Nephron progenitor cell (in vitro differentiated cells): ENCODE measurements around the gene ZNF862.
A peak's percentile ranks its signal among the peaks of the same experiment; 100 is the strongest.

Experiments
- DNase-seq: peaks from one replicate; pipeline ENCODE4 v3.0.0; 2021
- H3K27ac Mint-ChIP-seq: 2 replicates; pipeline ENCODE4 v1.8.0; 2021; ENCODE audit warnings: mild to moderate bottlenecking, moderate library complexity, mixed read lengths
- H3K27me3 Mint-ChIP-seq: 2 replicates; pipeline ENCODE4 v1.8.0; 2021; ENCODE audit warnings: mild to moderate bottlenecking, low read depth, mixed read lengths; ENCODE audit not compliant: poor library complexity
- H3K36me3 Mint-ChIP-seq: 2 replicates; pipeline ENCODE4 v1.8.0; 2021; ENCODE audit warnings: low read depth, mixed read lengths
- H3K4me1 Mint-ChIP-seq: 2 replicates; pipeline ENCODE4 v1.8.0; 2021; ENCODE audit warnings: mixed read lengths
- H3K4me3 Mint-ChIP-seq: 2 replicates; pipeline ENCODE4 v1.8.0; 2021; ENCODE audit warnings: mild to moderate bottlenecking, moderate library complexity, mixed read lengths
- H3K9me3 Mint-ChIP-seq: 2 replicates; pipeline ENCODE4 v1.8.0; 2021; ENCODE audit warnings: mild to moderate bottlenecking, moderate library complexity, mixed read lengths
- CTCF ChIP-seq: fragments of 200-600 bp; sonication (generic); IDR thresholded peaks from 2 replicates; pipeline ENCODE4 v1.5.0; 2021; ENCODE audit warnings: antibody characterized with exemption

The ZNF862 gene

DNA sequence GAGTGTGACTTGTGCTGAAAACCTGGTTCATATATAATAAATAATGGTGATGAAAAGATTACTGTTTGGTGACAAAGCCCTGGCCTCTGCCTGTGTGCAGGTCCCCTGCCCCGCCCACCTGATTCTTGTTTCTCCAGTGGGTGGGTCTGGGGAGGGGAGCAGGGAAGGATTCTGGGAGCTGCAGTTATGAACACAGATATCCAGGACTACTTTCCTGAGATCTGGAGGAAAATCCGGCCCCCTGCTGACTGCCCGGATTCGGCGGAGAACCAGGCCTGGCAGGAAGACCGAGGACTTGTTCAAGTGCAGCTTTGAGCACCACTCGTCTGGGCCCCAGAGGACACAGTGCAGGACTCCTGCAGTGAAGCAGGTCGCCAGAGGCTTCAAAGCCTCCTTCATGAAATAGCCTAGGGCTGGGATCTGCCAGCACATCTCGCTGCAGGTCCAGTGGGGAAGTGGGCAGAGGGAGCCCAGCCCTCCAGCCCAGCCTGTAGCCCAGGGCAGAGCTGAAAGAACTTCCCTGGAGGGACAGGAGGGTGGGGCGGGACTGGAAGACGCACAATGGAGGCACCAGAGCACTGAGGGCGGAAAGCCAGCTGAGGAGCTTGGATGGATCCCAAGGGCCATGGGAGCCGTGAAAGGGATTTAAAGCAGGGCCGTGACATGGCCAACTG lies 42.6 kb downstream of the ZNF862 start:
- TF ChIP-seq CTCF, result no peak
- Mint-ChIP-seq H3K4me3 (no peak overlapping the region), H3K36me3 (peaks cover 5% of the 10 kb centered on the region), H3K4me1 (peaks cover 25% of the 10 kb centered on the region), H3K27me3 (peaks cover 2% of the 10 kb centered on the region), H3K27ac (no peak overlapping the region), H3K9me3 (no peaks in the 10 kb centered on the region)
- no peak for DNase-seq

DNA sequence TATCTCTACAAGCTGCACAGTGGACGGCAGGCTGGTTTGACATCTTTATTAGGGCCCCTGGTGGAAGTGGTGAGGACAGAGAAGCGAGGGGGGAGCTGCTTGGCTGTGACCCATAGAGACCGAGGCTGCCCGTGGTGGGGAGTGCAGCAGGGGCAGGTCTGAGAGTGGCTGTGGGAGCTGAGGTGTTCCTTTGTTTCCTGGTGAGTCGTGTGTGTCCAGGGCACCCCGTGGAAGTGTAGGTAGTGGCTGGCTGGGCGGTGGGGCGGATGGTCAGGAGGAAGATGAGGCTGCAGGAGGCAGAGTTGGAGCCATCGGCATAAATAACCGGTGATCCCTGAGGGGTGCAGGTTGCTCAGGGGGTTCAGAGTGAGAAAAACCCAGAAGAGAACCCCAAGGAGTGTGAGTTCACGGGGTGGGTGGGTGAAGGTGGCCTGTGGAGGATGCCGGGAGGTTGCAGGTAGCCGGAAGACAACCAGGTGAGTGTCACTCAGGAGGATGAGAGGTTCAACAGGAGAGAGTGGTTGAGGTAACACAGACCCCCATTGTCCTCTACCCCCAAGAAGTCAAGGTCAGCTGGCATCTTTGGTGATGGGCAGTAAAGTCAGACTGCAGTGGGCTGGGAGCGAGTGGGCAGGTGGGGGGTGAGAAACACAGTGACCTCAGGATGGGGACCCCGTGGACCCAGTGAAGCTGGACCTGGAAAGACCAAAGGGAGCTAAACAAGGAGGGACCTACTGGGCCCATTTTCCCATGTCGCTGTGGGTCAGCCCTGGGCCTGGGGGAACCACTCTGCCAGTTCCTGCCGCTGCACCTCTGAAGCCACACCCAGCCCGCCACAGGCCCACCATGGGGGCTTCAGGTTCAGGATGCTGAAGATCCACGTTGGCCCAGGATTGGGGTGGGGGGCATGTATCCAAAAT lies 43.4 kb downstream of the ZNF862 start:
- H3K27ac Mint-ChIP-seq, result no peak overlapping the region
- H3K9me3 Mint-ChIP-seq, result no peaks in the 10 kb centered on the region
- H3K27me3 Mint-ChIP-seq, result peaks cover 2% of the 10 kb centered on the region
- H3K4me1 Mint-ChIP-seq, result peaks cover 25% of the 10 kb centered on the region
- DNase-seq, result no peak
- TF ChIP-seq CTCF, result no peak
- no peak overlapping the region for H3K4me3 Mint-ChIP-seq
- peaks cover 5% of the 10 kb centered on the region for H3K36me3 Mint-ChIP-seq

GRCh38 chr7:149882248-149883047 lies 44.3 kb downstream of the ZNF862 start:
- H3K27ac Mint-ChIP-seq, result no peak overlapping the region
- peaks cover 5% of the 10 kb centered on the region for H3K36me3 Mint-ChIP-seq
- DNase-seq, result no peak
- H3K4me1 Mint-ChIP-seq, result peaks cover 25% of the 10 kb centered on the region
- H3K4me3 Mint-ChIP-seq, result no peak overlapping the region
- TF ChIP-seq CTCF, result no peak
- H3K27me3 Mint-ChIP-seq, result peaks cover 2% of the 10 kb centered on the region
- no peaks in the 10 kb centered on the region for H3K9me3 Mint-ChIP-seq

DNA sequence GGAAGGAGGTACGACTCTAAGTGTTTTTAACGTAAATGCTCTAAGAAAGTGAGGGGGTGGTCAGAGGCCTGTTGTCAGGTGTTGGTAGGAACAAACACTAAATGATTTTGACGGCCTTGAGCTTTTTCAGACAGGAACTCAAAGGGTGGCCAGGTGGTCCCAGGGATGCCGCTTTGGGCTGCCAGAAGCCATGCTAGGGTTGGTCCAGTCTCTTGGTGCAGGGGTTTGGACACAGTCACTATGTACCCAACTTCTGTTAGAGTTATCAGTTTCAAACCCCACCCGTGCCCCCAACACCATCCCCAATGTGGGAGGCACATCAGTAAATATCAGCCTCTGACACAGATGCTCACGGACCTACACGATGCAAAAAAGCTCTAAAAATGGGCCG lies 44.9 kb downstream of the ZNF862 start:
- Mint-ChIP-seq H3K27me3 (no peaks in the 10 kb centered on the region), H3K9me3 (no peaks in the 10 kb centered on the region), H3K36me3 (no peaks in the 10 kb centered on the region), H3K4me1 (peaks cover 25% of the 10 kb centered on the region), H3K4me3 (no peak overlapping the region), H3K27ac (no peak overlapping the region)
- no peak for TF ChIP-seq CTCF
- DNase-seq, result no peak

DNA sequence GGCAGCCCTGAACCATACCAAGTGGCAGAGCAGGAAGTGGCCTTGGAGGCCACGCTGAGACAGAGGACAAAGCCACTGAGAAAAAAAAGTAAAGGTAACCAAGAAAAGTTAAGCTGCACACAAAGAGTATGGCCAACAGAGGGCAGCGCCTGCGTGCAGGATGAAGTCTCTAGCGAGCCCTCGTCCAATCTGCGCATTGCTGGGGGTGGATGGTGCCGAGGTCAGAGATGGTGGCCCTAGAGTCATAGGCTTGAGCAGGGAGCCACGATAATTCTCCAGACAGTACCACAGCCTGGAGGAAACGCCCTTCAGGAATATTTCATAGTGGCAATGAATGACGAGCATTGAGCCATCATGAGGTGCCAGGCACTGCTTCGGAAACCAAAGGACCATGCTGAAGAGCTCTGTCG lies 45.3 kb downstream of the ZNF862 start:
- H3K9me3 Mint-ChIP-seq, result no peaks in the 10 kb centered on the region
- no peak overlapping the region for H3K4me3 Mint-ChIP-seq
- DNase-seq, result peak; percentile 65
- TF ChIP-seq CTCF, result peak; percentile 67
- peaks cover 25% of the 10 kb centered on the region for H3K4me1 Mint-ChIP-seq
- H3K36me3 Mint-ChIP-seq, result no peaks in the 10 kb centered on the region
- H3K27me3 Mint-ChIP-seq, result no peaks in the 10 kb centered on the region
- H3K27ac Mint-ChIP-seq, result no peak overlapping the region
